Neural progenitor cell (in vitro differentiated cells): ENCODE results near the gene CHD8. TPM values are rescaled to one million over a fixed set of nuclear protein-coding genes. Genes with fewer than 3 reads are reported as not detected.

ENCODE experiments used
- DNase-seq: peaks from one replicate; pipeline ENCODE4 v3.0.0-alpha.2; 2016; ENCODE audit warnings: low spot score
- H2AFZ ChIP-seq: fragments of 200-600 bp; sonication (generic); replicated peaks from 2 replicates; pipeline ENCODE4 v1.6.1; 2016; ENCODE audit warnings: antibody characterized with exemption
- H3F3A ChIP-seq: fragments of 200-600 bp; sonication (generic); 2 replicates; pipeline ENCODE4 v1.6.1; 2016; ENCODE audit warnings: antibody characterized with exemption, low read depth
- H3K27ac ChIP-seq: fragments of 200-600 bp; sonication (generic); 2 replicates; pipeline ENCODE4 v1.5.1; 2016; ENCODE audit warnings: mild to moderate bottlenecking
- H3K27me3 ChIP-seq: fragments of 200-600 bp; sonication (generic); 2 replicates; pipeline ENCODE4 v1.6.1; 2016; ENCODE audit warnings: mild to moderate bottlenecking, moderate library complexity
- H3K36me3 ChIP-seq: fragments of 200-600 bp; sonication (generic); 2 replicates; pipeline ENCODE4 v1.5.1; 2016
- H3K4me1 ChIP-seq: fragments of 200-600 bp; sonication (generic); 2 replicates; pipeline ENCODE4 v1.6.1; 2016; ENCODE audit warnings: mixed run types
- H3K4me2 ChIP-seq: fragments of 200-600 bp; sonication (generic); 2 replicates; pipeline ENCODE4 v1.6.1; 2016
- H3K4me3 ChIP-seq: fragments of 200-600 bp; sonication (generic); 2 replicates; pipeline ENCODE4 v1.5.1; 2016
- H3K79me2 ChIP-seq: fragments of 200-600 bp; sonication (generic); 2 replicates; pipeline ENCODE4 v1.6.1; 2016; ENCODE audit warnings: low read depth
- H3K9ac ChIP-seq: fragments of 200-600 bp; sonication (generic); 2 replicates; pipeline ENCODE4 v1.6.1; 2016
- H3K9me3 ChIP-seq: fragments of 200-600 bp; sonication (generic); 2 replicates; pipeline ENCODE4 v1.5.1; 2016; ENCODE audit warnings: low read depth
- H4K20me1 ChIP-seq: fragments of 200-600 bp; sonication (generic); 2 replicates; pipeline ENCODE4 v1.6.1; 2016; ENCODE audit warnings: low read depth
- H3K27ac Mint-ChIP-seq: 3 replicates; pipeline ENCODE4 v1.8.0; 2021; ENCODE audit warnings: mixed read lengths
- H3K27me3 Mint-ChIP-seq: 2 replicates; pipeline ENCODE4 v1.8.0; 2022; ENCODE audit warnings: low read depth, mild to moderate bottlenecking, inconsistent platforms, moderate library complexity, mixed read lengths; ENCODE audit not compliant: insufficient read depth
- H3K36me3 Mint-ChIP-seq: 3 replicates; pipeline ENCODE4 v1.8.0; 2021; ENCODE audit warnings: mixed read lengths
- H3K4me1 Mint-ChIP-seq: 3 replicates; pipeline ENCODE4 v1.8.0; 2021; ENCODE audit warnings: mixed read lengths
- H3K4me3 Mint-ChIP-seq: 3 replicates; pipeline ENCODE4 v1.8.0; 2021; ENCODE audit warnings: mild to moderate bottlenecking, moderate library complexity, mixed read lengths
- H3K9me3 Mint-ChIP-seq: 3 replicates; pipeline ENCODE4 v1.8.0; 2020; ENCODE audit warnings: mixed read lengths
- CTCF ChIP-seq: fragments of 200-600 bp; sonication (generic); IDR thresholded peaks from 2 replicates; pipeline ENCODE4 v1.5.1; 2017; ENCODE audit warnings: antibody characterized with exemption, mild to moderate bottlenecking
- EZH2 ChIP-seq: fragments of 200-600 bp; sonication (generic); IDR thresholded peaks from 2 replicates; pipeline ENCODE4 v1.6.1; 2017; ENCODE audit warnings: antibody characterized with exemption, mild to moderate bottlenecking, moderate library complexity
- EZH2phosphoT487 ChIP-seq: fragments of 200-600 bp; sonication (generic); IDR thresholded peaks from 2 replicates; pipeline ENCODE4 v1.6.1; 2017; ENCODE audit warnings: antibody characterized with exemption
- total RNA-seq: library from RNA; depleted of rRNA; stranded (reverse); fragments of >200 nt; gene quantifications from 2 replicates; pipeline ENCODE4 v1.2.3, GENCODE V29; 2015; ENCODE audit warnings: low replicate concordance

Gene CHD8
- total RNA-seq, 1 donor from 2014 or later: 72.5 TPM

- Histone ChIP-seq H3K36me3 (peaks cover 26% of the 10 kb centered on the region), H3K9ac (no peak overlapping the region)
Observed at GRCh38 chr14:21419528-21419927, 36.4 kb downstream of the CHD8 start.

GRCh38 chr14:21415329-21415728 is 40.6 kb downstream of the CHD8 start:
- Histone ChIP-seq H3K27ac (no peak overlapping the region), H3K9me3 (no peaks in the 10 kb centered on the region), H4K20me1 (no peaks in the 10 kb centered on the region), H3K27me3 (no peaks in the 10 kb centered on the region), H3K79me2 (no peaks in the 10 kb centered on the region), H2AFZ (no peak overlapping the region), H3K4me3 (no peak overlapping the region), H3K4me1 (no peaks in the 10 kb centered on the region), H3K4me2 (no peak overlapping the region), H3F3A (peaks cover 11% of the 10 kb centered on the region), H3K9ac (no peak overlapping the region), H3K36me3 (peaks cover 19% of the 10 kb centered on the region)
- Mint-ChIP-seq H3K36me3 (peaks cover 42% of the 10 kb centered on the region), H3K27me3 (peaks cover 3% of the 10 kb centered on the region), H3K27ac (no peak overlapping the region), H3K4me3 (no peak overlapping the region), H3K9me3 (no peaks in the 10 kb centered on the region), H3K4me1 (no peaks in the 10 kb centered on the region)
- TF ChIP-seq EZH2phosphoT487 (no peak), CTCF (no peak), EZH2 (no peak)
- DNase-seq: no peak

More at GRCh38 chr14:21419528-21419927, 36.4 kb downstream of the CHD8 start:
- no peak overlapping the region for H2AFZ ChIP-seq
- H3K36me3 Mint-ChIP-seq: peaks cover 33% of the 10 kb centered on the region
- no peaks in the 10 kb centered on the region for H3K4me1 ChIP-seq
- H3K27ac ChIP-seq: no peak overlapping the region
- H3K4me3 ChIP-seq: no peak overlapping the region
- no peak overlapping the region for H3K4me2 ChIP-seq
- TF ChIP-seq EZH2phosphoT487: no peak
- TF ChIP-seq CTCF: no peak
- TF ChIP-seq EZH2: no peak
- H3F3A ChIP-seq: no peaks in the 10 kb centered on the region
- H3K4me1 Mint-ChIP-seq: no peaks in the 10 kb centered on the region
- peaks cover 3% of the 10 kb centered on the region for H3K27me3 Mint-ChIP-seq
- no peak overlapping the region for H3K4me3 Mint-ChIP-seq
- H3K27ac Mint-ChIP-seq: no peak overlapping the region
- DNase-seq: no peak
- H3K9me3 Mint-ChIP-seq: no peaks in the 10 kb centered on the region
- no peaks in the 10 kb centered on the region for H4K20me1 ChIP-seq
- H3K79me2 ChIP-seq: peaks cover 6% of the 10 kb centered on the region
- H3K27me3 ChIP-seq: no peaks in the 10 kb centered on the region
- no peaks in the 10 kb centered on the region for H3K9me3 ChIP-seq

GRCh38 chr14:21414137-21414631 is 41.7 kb downstream of the CHD8 start:
- Mint-ChIP-seq H3K4me3 (no peak overlapping the region), H3K36me3 (peaks cover 42% of the 10 kb centered on the region), H3K9me3 (no peaks in the 10 kb centered on the region), H3K4me1 (no peaks in the 10 kb centered on the region), H3K27ac (no peak overlapping the region), H3K27me3 (peaks cover 1% of the 10 kb centered on the region)
- Histone ChIP-seq H3F3A (peaks cover 11% of the 10 kb centered on the region), H3K27ac (no peak overlapping the region), H2AFZ (no peak overlapping the region), H3K79me2 (no peaks in the 10 kb centered on the region), H4K20me1 (no peaks in the 10 kb centered on the region), H3K9ac (no peak overlapping the region), H3K4me3 (no peak overlapping the region), H3K36me3 (peaks cover 30% of the 10 kb centered on the region), H3K4me2 (no peak overlapping the region), H3K27me3 (no peaks in the 10 kb centered on the region), H3K4me1 (no peaks in the 10 kb centered on the region), H3K9me3 (no peaks in the 10 kb centered on the region)
- DNase-seq: no peak
- TF ChIP-seq EZH2phosphoT487 (no peak), EZH2 (no peak), CTCF (no peak)
